ENCODE data around the gene UNK. TPM values are rescaled to one million over a fixed set of nuclear protein-coding genes. Genes with fewer than 3 reads are reported as not detected.
"Not testable (repeated sequence)": the region's sequence is repeated elsewhere in the genome, so short reads cannot be mapped to it uniquely, and the experiment has no call there.

The UNK gene
- polyA plus RNA-seq, 4 donors = 34.5 to 49.7 (median 36.4) TPM

GRCh38 chr17:75868730-75869281 is 84.2 kb downstream of the UNK start:
- DNase-seq (ENCODE audit: low read depth in 4 of 4, low spot score in 3 of 4) = not testable (repeated sequence)

GRCh38 chr17:75869282-75870141 is 84.9 kb downstream of the UNK start:
- no peak for DNase-seq (ENCODE audit: low read depth in 4 of 4, low spot score in 3 of 4)

DNA sequence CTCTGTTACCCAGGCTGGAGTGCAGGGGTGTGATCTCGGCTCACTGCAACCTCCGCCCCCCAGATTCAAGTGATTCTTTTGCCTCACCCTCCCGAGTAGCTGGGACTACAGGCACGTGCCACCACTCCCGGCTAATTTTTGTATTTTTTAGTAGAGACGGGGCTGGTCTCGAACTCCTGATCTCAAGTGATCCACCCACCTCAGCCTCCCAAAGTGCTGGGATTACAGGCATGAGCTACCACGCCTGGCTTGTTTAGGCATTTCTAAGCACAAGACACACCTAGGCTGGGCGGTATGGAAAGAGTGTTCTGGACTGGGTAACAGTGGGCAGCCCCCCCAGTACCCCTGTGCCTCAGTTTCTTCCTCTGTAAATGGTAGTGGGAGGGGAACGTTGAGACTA is 85.6 kb downstream of the UNK start:
- not testable (repeated sequence) for DNase-seq (ENCODE audit: low read depth in 4 of 4, low spot score in 3 of 4)

DNA sequence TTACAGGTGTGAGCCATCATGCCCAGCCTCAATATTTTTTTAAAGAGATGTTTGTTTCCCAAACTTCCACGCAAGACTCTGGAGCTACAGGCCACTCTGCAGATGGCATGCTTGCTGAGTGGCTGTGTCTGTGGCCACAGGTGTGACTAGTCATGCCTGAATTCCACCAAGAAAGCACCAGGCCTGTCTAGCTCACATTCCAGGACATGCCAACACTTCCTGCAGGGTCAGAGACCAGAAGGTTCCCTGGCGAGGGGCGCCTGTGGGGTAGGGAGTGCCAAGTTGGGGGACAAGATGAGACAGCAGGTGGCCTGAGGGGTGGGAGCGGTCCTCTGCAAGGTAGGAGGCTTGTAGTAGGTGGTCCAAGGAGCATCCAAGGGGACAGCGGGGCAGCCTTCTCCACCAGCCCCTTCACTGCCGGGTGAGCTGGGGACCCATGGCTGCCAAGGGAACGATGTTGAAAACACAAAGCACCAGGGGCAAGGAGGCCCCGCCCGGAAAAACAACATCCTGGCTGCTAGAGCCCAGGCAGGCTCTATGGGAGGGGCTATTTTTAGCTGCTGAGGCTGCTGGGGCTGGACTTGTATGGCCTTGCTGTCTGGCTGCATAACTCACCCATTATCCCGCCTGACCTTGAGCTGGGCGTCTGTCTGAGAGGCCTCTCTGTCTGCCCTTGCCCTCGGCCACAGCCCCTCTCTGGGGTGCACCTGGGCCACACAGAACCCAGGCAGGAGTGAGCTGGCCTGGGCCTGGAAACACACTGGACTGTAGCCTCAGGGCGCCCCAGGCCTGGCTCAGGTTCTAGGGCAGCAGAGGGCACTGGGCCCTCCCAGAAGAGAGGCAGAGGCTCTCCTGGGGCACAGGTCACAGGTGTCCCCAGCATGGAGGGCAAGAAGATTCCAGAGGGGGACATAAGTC is 88.1 kb downstream of the UNK start:
- no peak for DNase-seq (ENCODE audit: low read depth in 4 of 4, low spot score in 3 of 4)

DNA sequence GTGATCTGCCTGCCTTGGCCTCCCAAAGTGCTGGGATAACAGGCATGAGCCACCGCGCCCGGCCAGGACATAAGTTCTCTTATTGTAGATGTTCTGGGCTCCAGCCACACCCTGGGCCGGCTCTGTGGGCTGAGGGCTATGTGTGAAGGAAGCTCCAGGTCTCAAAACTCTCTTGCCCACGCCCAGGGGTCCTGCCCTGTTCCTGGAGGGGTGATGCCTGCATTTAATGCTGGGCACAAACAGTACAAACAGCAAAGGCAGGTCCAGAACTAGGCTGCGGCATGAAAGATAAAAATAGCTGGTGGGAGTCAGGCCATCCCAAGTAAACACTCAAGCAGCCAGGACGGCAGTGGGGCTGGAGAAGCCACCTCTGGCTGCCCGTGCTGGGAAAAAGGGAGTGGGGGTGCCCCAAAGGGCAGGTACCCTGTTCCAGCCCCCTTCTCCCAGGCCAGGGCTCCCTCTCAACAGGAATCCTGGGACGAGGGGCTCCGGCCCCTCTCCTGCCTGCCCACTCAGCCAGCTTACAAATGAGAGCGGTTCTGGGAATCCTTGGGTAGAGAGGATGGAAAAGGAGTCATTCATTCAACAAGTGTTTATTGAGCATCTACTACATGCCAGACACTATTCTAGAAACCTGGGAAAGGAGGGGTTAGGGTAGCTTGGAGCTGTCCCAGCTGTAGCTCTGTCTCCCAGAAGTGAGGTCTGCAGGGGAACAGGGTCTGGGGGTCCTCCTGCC is 89.1 kb downstream of the UNK start:
- DNase-seq (ENCODE audit: low read depth in 4 of 4, low spot score in 3 of 4) = no peak

- DNase-seq (ENCODE audit: low read depth in 4 of 4, low spot score in 3 of 4) = no peak
Observed at GRCh38 chr17:75874323-75875181, 89.9 kb downstream of the UNK start.

Other genes starting within 250 kb of the UNK start
- 100 to 1,000 TPM in 3 of 4 donors, 10 to 100 TPM in 1; 89.0 to 224 (median 182) TPM for gene MYO15B, start 197.0 kb upstream of the UNK start, polyA plus RNA-seq (ENCODE audit: insufficient read length in 4 of 4)
- gene SMIM5, start 151.4 kb upstream of the UNK start, polyA plus RNA-seq (ENCODE audit: insufficient read length in 4 of 4) = 10 to 100 TPM in 1 of 4 donors, 1 to 10 TPM in 3; 1.7 to 10.3 (median 6.4) TPM
- 10 to 100 TPM; 23.0 to 62.8 (median 36.7) TPM for gene RECQL5, start 117.7 kb upstream of the UNK start, polyA plus RNA-seq (ENCODE audit: insufficient read length in 4 of 4)
- gene SAP30BP, start 117.5 kb upstream of the UNK start, polyA plus RNA-seq (ENCODE audit: insufficient read length in 4 of 4) = 100 to 1,000 TPM in 1 of 4 donors, 10 to 100 TPM in 3; 93.6 to 103 (median 96.9) TPM
- gene ITGB4, start 63.3 kb upstream of the UNK start, polyA plus RNA-seq (ENCODE audit: insufficient read length in 4 of 4) = 10 to 100 TPM in 3 of 4 donors, 1 to 10 TPM in 1; 9.0 to 15.4 (median 12.4) TPM
- gene GALK1, start 19.6 kb upstream of the UNK start, polyA plus RNA-seq (ENCODE audit: insufficient read length in 4 of 4) = 10 to 100 TPM; 19.2 to 36.1 (median 24.1) TPM
- 1 to 10 TPM; 4.8 to 9.8 (median 7.0) TPM for gene UNC13D, start 59.6 kb downstream of the UNK start, polyA plus RNA-seq (ENCODE audit: insufficient read length in 4 of 4)
- 10 to 100 TPM; 56.4 to 93.5 (median 79.6) TPM for gene WBP2, start 70.5 kb downstream of the UNK start, polyA plus RNA-seq (ENCODE audit: insufficient read length in 4 of 4)
- gene TRIM47, start 93.8 kb downstream of the UNK start, polyA plus RNA-seq (ENCODE audit: insufficient read length in 4 of 4) = 10 to 100 TPM in 1 of 4 donors, 1 to 10 TPM in 3; 6.1 to 18.1 (median 6.7) TPM
- gene TRIM65, start 112.1 kb downstream of the UNK start, polyA plus RNA-seq (ENCODE audit: insufficient read length in 4 of 4) = 10 to 100 TPM; 11.0 to 16.9 (median 13.2) TPM
- gene MRPL38, start 120.1 kb downstream of the UNK start, polyA plus RNA-seq (ENCODE audit: insufficient read length in 4 of 4) = 100 to 1,000 TPM in 1 of 4 donors, 10 to 100 TPM in 3; 61.8 to 122 (median 76.3) TPM
- 10 to 100 TPM in 1 of 4 donors, 1 to 10 TPM in 3; 7.5 to 15.1 (median 8.2) TPM for gene FBF1, start 156.2 kb downstream of the UNK start, polyA plus RNA-seq (ENCODE audit: insufficient read length in 4 of 4)
- gene ACOX1, start 194.4 kb downstream of the UNK start, polyA plus RNA-seq (ENCODE audit: insufficient read length in 4 of 4) = 10 to 100 TPM; 20.3 to 40.0 (median 33.3) TPM
- gene TEN1, start 194.4 kb downstream of the UNK start, polyA plus RNA-seq (ENCODE audit: insufficient read length in 4 of 4) = 10 to 100 TPM; 19.8 to 32.3 (median 22.9) TPM
- 10 to 100 TPM; 12.5 to 28.5 (median 15.4) TPM for gene CDK3, start 216.0 kb downstream of the UNK start, polyA plus RNA-seq (ENCODE audit: insufficient read length in 4 of 4)
- 10 to 100 TPM in 3 of 4 donors, under 1 TPM in 1; 0.60 to 26.9 (median 17.6) TPM for gene EVPL, start 242.5 kb downstream of the UNK start, polyA plus RNA-seq (ENCODE audit: insufficient read length in 4 of 4)